Stimulated activated naive B cell treated with anti-CD40 and anti-IgM and Interleukin-4, amounts not matched to agents 10 μg/mL and 1 μg/mL and 100 μg/mL, for 72 hours (primary cell): Measurements from ENCODE around the gene ARHGAP15.

Source experiments
- ATAC-seq, 2 donors: fragments of 150-1000 bp; cut with Tn5 transposase; replicated peaks; 2 replicates each; pipeline ENCODE4 v1.10.0; 2021; ENCODE audit warnings: moderate library complexity in 1 of 2
- DNase-seq: peaks from one replicate; pipeline ENCODE4 v3.0.0; 2021
- H3K27ac Mint-ChIP-seq: one replicate; pipeline ENCODE4 v1.8.0; 2022; ENCODE audit warnings: mild to moderate bottlenecking, mixed read lengths
- H3K27me3 Mint-ChIP-seq, 2 donors: one replicate each; pipeline ENCODE4 v1.8.0; 2022; ENCODE audit warnings: mixed read lengths in 2 of 2
- H3K36me3 Mint-ChIP-seq, 2 donors: one replicate each; pipeline ENCODE4 v1.8.0; 2022; ENCODE audit warnings: mixed read lengths in 2 of 2, mild to moderate bottlenecking in 1 of 2
- H3K4me1 Mint-ChIP-seq, 2 donors: one replicate each; pipeline ENCODE4 v1.8.0; 2022; ENCODE audit warnings: mixed read lengths in 2 of 2, mild to moderate bottlenecking in 1 of 2
- H3K4me3 Mint-ChIP-seq, 2 donors: one replicate each; pipeline ENCODE4 v1.8.0; 2022; ENCODE audit warnings: mild to moderate bottlenecking in 2 of 2, mixed read lengths in 2 of 2, moderate library complexity in 1 of 2
- H3K9me3 Mint-ChIP-seq, 2 donors: one replicate each; pipeline ENCODE4 v1.8.0; 2022; ENCODE audit warnings: mixed read lengths in 2 of 2, mild to moderate bottlenecking in 1 of 2

Gene ARHGAP15

DNA sequence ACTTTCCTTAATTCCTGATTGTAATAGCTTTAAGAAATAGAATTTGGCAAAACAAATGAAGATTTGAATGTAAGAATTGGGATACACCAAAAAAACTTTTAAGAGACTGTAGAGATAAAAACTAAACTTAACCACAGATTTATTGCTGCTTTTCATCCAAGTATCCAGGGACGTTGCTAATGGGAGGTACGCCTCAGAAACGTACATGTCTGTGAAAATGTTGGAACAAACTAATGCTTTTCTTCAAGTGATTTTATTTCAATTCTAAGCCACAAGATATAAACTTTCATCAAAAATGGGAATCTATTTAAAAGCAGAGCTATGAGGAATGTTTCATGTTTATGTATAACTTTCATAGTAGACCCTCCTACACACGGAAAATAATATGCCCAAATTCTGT lies 66.3 kb downstream of the ARHGAP15 start:
- no peaks in the 10 kb centered on the region for H3K9me3 Mint-ChIP-seq
- no peak for DNase-seq
- no peak overlapping the region for H3K4me3 Mint-ChIP-seq
- no peak overlapping the region for H3K27ac Mint-ChIP-seq
- no peak for ATAC-seq
- peaks cover 4 to 24% of the 10 kb centered on the region in 2 donors for H3K4me1 Mint-ChIP-seq
- peaks cover 12 to 14% of the 10 kb centered on the region in 2 donors for H3K36me3 Mint-ChIP-seq
- no peaks in the 10 kb centered on the region for H3K27me3 Mint-ChIP-seq

DNA sequence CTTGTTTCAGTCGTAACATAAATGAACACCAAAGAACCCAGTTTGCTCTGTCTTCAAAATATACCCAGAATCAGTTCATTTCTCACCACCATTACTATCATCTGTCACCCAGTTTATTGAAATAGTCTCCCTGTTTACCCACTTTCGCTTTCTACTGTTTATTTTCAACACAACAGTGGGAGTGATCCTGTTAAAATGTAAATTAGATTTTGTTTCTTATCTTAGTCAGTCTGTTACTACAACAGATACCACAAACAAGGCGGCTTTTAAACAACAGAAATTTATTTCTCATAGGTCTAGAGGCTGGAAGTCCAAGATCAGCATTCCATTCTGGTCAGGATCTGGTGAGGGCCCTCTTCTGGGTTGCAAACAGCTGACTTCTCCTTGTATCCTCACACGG lies 74.8 kb downstream of the ARHGAP15 start:
- no peak for DNase-seq
- H3K27ac Mint-ChIP-seq, result no peak overlapping the region
- peaks cover 33 to 51% of the 10 kb centered on the region in 2 donors for H3K36me3 Mint-ChIP-seq
- no peak overlapping the region for H3K4me3 Mint-ChIP-seq
- H3K9me3 Mint-ChIP-seq, result no peaks in the 10 kb centered on the region
- no peak for ATAC-seq
- peaks cover 21 to 33% of the 10 kb centered on the region in 2 donors for H3K4me1 Mint-ChIP-seq
- H3K27me3 Mint-ChIP-seq, result no peaks in the 10 kb centered on the region

DNA sequence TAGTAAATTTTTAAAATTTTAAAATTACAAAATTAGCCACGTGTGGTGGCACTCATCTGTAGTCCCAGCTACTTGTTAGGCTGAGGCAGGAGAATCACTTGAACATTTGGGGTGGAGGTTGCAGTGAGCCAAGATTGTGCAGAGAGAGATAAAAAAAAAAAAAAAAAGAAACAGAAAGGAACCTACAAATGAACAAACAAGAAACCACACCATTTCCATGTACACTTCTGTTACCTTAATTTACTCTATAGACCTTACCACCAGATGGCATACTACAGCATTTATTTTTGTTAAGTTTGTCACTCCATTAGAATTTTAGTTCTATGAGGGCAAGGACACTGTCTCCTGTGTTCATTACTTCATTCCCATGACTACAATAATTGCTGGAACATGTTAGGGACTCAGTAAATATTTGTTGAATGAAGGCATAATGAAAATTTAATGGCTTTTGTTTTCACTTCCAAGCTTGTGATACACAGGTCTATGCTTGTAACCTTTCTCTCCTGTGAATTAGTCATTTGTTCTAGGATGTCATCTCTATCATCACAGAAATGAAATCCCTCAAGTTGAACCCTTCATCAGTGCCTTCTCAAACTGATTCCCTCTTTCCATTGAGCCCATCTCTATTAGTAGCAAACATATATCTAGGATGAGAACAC lies 76.0 kb downstream of the ARHGAP15 start:
- DNase-seq (no peak), ATAC-seq (peak; percentile 36 to 46)
- Mint-ChIP-seq H3K36me3 (peaks cover 40 to 61% of the 10 kb centered on the region in 2 donors), H3K4me3 (no peak overlapping the region), H3K9me3 (no peaks in the 10 kb centered on the region), H3K27ac (no peak overlapping the region), H3K27me3 (no peaks in the 10 kb centered on the region), H3K4me1 (peaks cover 21 to 43% of the 10 kb centered on the region in 2 donors)

DNA sequence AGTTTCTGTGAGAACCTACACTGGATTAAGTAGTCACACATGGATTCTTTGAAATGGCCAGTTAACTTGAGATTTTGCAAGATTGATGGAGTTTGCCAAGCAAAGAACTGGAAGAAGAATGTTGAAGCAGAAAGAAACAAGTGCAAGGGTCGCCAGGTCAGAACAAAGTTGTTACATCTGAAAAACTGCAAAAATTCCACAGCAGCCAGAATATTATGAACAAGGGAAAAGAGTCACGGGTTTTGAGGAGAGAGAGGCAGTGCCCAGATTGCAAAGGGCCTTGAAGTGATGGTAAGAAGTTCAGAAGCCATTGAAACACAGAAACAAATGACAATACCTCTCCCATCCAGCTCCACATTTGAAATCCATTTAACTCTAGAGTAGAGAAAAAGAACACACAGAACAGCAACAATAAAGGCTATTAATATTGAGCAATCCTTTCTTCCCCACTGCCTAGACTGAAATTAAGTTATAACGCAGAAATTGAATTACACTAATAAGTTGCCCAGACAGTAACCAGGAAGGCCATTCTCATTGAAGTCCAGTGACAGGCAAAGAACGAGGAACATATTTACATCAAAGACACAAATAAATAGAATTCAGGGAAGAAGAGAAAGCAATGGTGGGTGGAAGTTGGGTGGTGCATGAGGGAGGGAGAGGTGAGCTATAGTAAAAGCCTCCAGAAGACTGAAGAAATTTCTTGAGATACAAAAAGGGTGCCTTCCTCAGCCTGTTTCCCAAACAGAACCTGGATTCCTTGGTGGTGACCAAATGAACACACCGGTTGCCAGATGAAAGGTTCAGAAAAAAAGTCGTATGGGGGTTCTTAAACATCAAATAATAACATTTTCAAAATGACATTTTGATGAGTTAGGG lies 80.6 kb downstream of the ARHGAP15 start:
- H3K4me1 Mint-ChIP-seq, result peaks cover 10 to 22% of the 10 kb centered on the region in 2 donors
- ATAC-seq, result no peak
- no peak overlapping the region for H3K27ac Mint-ChIP-seq
- H3K36me3 Mint-ChIP-seq, result peaks cover 15 to 43% of the 10 kb centered on the region in 2 donors
- H3K27me3 Mint-ChIP-seq, result no peaks in the 10 kb centered on the region
- H3K9me3 Mint-ChIP-seq, result no peaks in the 10 kb centered on the region
- DNase-seq, result no peak
- no peak overlapping the region for H3K4me3 Mint-ChIP-seq

DNA sequence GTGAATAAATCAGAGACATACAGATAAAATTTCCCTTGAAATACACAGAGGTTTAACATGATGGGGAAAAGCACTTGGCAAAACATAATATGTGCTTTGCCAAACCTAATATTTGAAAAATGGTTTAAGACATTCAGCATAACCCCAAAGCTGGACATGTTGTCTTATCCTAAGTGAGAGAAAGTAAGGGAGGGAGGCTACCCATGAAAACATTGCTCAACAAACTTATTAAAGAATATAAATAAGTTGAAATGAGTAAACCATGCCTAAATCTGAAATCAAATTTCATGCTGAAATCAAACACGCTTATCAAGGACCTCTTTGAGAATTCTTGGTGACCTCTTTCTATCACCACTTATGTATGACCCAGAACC lies 81.2 kb downstream of the ARHGAP15 start:
- ATAC-seq (no peak), DNase-seq (no peak)
- H3K4me1 Mint-ChIP-seq, result peaks cover 9 to 20% of the 10 kb centered on the region in 2 donors
- H3K9me3 Mint-ChIP-seq, result no peaks in the 10 kb centered on the region
- H3K36me3 Mint-ChIP-seq, result peaks cover 17 to 48% of the 10 kb centered on the region in 2 donors
- no peak overlapping the region for H3K4me3 Mint-ChIP-seq
- no peak overlapping the region for H3K27ac Mint-ChIP-seq
- H3K27me3 Mint-ChIP-seq, result no peaks in the 10 kb centered on the region

DNA sequence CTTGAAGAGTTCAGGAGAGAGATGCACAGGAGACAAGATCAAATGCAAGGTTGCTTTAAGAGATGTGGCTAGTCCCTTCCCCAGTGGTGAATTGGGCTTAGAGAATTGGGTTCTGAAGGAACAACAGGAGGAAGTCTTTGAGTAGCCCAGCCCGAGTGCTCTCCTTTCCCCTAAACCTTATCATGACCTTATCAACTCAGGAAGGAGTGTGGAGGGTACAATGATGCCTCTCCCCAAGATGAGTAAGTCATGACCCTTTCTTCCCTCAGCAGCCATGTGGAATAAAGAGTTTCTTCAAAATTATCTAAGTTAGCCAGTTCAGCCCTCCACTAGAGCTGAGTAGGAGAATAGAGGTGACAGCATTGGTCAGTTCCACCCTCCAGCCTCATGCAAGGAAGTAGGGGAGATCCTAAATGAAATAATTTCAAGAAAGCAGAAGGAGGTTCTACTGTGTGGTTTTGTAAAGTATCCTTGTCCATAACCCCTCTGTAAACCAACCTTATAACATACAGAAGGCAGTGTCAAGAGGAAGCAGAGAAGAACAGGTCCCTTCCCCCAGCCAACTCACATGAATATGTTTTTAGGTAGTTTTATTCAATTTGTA lies 88.4 kb downstream of the ARHGAP15 start:
- H3K4me1 Mint-ChIP-seq, result peaks cover 11 to 36% of the 10 kb centered on the region in 2 donors
- ATAC-seq (peak; percentile 65 to 76), DNase-seq (no peak)
- H3K36me3 Mint-ChIP-seq, result peaks cover 13 to 28% of the 10 kb centered on the region in 2 donors
- no peaks in the 10 kb centered on the region for H3K27me3 Mint-ChIP-seq
- no peaks in the 10 kb centered on the region for H3K9me3 Mint-ChIP-seq
- H3K4me3 Mint-ChIP-seq, result no peak overlapping the region
- no peak overlapping the region for H3K27ac Mint-ChIP-seq

DNA sequence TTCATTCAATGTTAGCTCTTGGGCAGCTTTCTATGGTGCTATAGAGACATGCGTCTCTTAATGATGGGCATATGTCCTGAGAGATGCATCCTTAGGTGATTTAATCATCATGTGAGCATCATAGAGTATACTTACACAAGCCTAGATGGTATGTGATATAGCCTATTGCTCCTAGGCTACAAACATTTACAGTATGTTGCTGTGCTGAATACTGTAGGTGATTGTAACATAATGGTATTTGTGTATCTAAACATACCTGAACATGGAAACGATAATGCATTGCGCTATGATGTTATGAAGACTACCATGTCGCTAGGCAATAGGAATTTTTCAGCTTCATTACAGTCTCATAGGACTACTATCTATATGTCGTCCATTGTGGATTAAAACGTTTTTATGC lies 89.4 kb downstream of the ARHGAP15 start:
- no peak for DNase-seq
- H3K27ac Mint-ChIP-seq, result no peak overlapping the region
- no peak for ATAC-seq
- H3K27me3 Mint-ChIP-seq, result no peaks in the 10 kb centered on the region
- H3K36me3 Mint-ChIP-seq, result peaks cover 16 to 28% of the 10 kb centered on the region in 2 donors
- no peaks in the 10 kb centered on the region for H3K9me3 Mint-ChIP-seq
- H3K4me1 Mint-ChIP-seq, result peaks cover 11 to 38% of the 10 kb centered on the region in 2 donors
- H3K4me3 Mint-ChIP-seq, result no peak overlapping the region

DNA sequence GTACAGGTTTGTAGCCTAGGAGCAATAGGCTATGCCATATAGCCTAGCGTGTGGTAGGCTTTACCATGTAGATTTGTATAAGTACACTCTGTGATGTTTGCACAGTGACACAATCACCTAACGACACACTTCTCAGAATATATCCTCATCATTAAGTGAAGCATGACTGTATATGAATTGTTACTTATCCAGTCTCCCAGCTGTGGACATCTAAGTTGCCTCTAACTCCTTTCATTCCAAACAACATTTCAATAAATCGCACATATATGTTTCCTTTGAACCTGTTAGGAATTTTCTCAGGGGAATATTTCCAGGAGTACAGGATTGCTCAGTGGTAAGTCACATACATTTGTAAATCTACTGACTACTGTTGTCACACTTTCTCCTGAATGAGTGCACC lies 90.0 kb downstream of the ARHGAP15 start:
- Mint-ChIP-seq H3K27ac (no peak overlapping the region), H3K36me3 (peaks cover 16 to 29% of the 10 kb centered on the region in 2 donors), H3K27me3 (no peaks in the 10 kb centered on the region), H3K4me3 (no peak overlapping the region), H3K4me1 (peaks cover 11 to 38% of the 10 kb centered on the region in 2 donors), H3K9me3 (no peaks in the 10 kb centered on the region)
- ATAC-seq (no peak), DNase-seq (no peak)

DNA sequence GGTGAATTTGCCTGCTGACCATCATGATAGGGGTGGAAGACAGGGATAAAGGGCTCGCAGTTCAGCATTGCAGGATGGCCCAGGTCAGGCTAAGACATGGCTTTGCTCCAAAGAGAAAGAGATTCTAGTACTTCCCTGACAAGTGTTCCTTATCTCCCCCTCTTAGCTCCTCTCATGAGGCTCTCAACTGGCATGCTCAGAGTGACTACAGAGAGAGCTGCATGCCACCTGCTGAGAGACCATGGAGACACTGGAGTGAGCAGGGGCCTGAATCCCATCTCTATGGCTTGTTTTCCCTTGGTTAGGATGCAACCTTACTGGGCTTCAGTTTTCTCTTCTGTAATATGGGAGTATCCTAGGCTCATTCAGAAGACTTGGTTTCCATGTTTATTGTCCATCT lies 94.3 kb downstream of the ARHGAP15 start:
- peaks cover 4 to 16% of the 10 kb centered on the region in 2 donors for H3K4me1 Mint-ChIP-seq
- H3K4me3 Mint-ChIP-seq, result no peak overlapping the region
- H3K27me3 Mint-ChIP-seq, result no peaks in the 10 kb centered on the region
- DNase-seq (no peak), ATAC-seq (no peak)
- peaks cover 5 to 6% of the 10 kb centered on the region in 2 donors for H3K36me3 Mint-ChIP-seq
- H3K27ac Mint-ChIP-seq, result no peak overlapping the region
- H3K9me3 Mint-ChIP-seq, result no peaks in the 10 kb centered on the region

DNA sequence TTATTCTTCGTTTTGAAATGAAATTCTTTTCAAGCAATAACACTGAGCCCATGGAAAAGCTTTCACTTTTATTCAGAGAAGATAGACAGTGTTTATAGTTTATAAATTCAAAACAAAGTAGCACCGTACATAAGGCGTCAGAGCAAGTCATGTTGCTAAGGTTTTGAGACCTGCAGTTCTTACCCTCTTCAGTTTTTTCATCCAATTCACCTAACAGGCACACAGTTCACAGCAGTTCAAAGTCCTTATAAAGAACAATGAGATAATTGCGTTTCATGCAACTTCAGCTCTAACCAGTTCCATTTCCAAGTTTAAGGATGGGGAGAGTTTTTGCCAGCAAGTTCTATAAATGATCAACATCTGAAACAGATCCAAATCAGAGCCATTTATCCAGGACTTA lies 96.7 kb downstream of the ARHGAP15 start:
- H3K36me3 Mint-ChIP-seq, result peaks cover 13 to 20% of the 10 kb centered on the region in 2 donors
- ATAC-seq (no peak), DNase-seq (no peak)
- no peaks in the 10 kb centered on the region for H3K27me3 Mint-ChIP-seq
- H3K4me3 Mint-ChIP-seq, result no peak overlapping the region
- peaks cover 6 to 16% of the 10 kb centered on the region in 2 donors for H3K4me1 Mint-ChIP-seq
- H3K27ac Mint-ChIP-seq, result no peak overlapping the region
- H3K9me3 Mint-ChIP-seq, result no peaks in the 10 kb centered on the region

DNA sequence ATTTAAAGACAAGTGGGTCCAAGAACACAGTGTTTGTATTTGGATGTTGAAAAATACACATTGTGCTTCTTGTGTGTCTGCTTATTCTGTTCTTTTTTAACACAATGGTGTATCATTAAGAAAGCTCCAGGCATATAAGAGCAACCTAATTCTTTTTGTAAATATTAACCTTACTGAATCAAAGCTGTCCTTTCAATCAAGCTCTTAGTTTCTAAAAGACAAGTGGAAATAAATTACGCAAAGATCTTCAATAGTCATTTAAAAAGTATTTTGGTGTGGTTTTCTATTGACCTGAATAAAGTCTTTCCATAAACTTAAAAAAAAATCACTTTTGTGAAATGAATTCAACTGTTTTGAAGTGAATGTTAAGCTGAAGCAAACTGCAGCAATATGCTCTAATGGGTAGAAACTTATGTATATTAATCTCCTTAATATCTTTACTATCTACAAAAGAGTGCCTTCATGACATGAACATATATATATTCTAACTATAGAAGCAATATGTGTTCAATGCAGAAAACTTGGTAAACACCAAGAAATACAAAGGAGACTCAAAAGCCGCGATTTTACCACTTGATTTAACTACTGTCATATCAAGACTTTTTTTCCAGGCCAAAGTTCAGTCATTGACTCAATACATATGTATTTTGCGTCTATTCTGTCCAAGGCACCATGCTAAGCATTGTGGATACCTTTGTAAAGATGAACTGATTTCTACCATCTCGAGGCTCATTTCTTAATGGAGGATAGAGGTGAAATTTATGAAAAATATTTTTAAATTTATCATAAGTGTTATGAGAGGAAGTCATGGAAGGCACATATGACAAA lies 97.7 kb downstream of the ARHGAP15 start:
- ATAC-seq, result no peak
- DNase-seq, result no peak
- H3K4me1 Mint-ChIP-seq, result peaks cover 5 to 9% of the 10 kb centered on the region in 2 donors
- H3K27me3 Mint-ChIP-seq, result no peaks in the 10 kb centered on the region
- peaks cover 0 to 6% of the 10 kb centered on the region in 2 donors for H3K9me3 Mint-ChIP-seq
- H3K36me3 Mint-ChIP-seq, result peaks cover 20 to 27% of the 10 kb centered on the region in 2 donors
- H3K4me3 Mint-ChIP-seq, result no peak overlapping the region
- no peak overlapping the region for H3K27ac Mint-ChIP-seq

DNA sequence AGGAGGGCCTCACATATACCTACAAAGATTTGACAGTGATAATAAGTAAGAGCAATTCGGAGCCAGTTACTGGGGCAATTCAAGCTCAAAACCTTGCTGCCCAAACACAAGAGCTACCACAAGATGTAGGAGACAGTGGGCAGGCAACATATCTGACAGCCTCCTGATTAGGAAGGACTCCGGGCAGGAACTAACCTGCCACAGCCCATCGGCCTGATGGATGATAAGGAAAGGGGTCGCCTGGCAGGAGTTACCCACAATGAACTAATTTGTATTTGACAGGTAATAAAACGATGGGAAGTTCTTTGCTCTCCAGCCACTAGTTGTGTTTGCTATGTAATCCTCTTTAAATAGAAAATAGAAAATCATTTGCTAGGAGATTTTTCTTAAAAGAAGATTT lies 100.2 kb downstream of the ARHGAP15 start:
- Mint-ChIP-seq H3K36me3 (peaks cover 31 to 48% of the 10 kb centered on the region in 2 donors), H3K27me3 (no peaks in the 10 kb centered on the region), H3K27ac (no peak overlapping the region), H3K4me1 (peaks cover 0 to 3% of the 10 kb centered on the region in 2 donors), H3K4me3 (no peak overlapping the region), H3K9me3 (peaks cover 5 to 23% of the 10 kb centered on the region in 2 donors)
- ATAC-seq, result no peak
- no peak for DNase-seq

DNA sequence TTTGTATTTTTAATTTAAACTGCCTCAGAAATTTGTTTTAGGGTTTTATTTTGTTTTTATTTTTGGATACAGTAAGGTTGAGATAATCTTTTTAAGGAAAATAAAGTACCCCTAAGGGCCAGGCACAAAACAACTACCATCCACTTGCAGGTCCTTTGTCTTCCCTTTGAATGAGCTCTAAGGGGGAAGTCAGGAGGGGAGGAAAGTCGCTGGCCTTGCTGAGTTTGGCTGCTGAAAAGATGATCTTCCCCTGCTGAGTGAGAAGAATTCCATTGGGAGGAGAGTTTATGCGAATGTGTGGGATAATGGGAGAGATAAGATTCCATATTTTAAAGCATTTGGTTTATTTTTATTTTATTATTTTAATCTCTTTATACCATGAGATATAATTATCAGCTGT lies 100.7 kb downstream of the ARHGAP15 start:
- Mint-ChIP-seq H3K27me3 (no peaks in the 10 kb centered on the region), H3K27ac (no peak overlapping the region), H3K36me3 (peaks cover 34 to 54% of the 10 kb centered on the region in 2 donors), H3K9me3 (peaks cover 5 to 23% of the 10 kb centered on the region in 2 donors), H3K4me3 (no peak overlapping the region), H3K4me1 (peaks cover under 1 to 3% of the 10 kb centered on the region in 2 donors)
- ATAC-seq (no peak), DNase-seq (no peak)
